ENCODE data around the gene RFK. TPM values are rescaled to one million over a fixed set of nuclear protein-coding genes. Genes with fewer than 3 reads are reported as not detected.

RFK gene
- total and polyA plus RNA-seq, 9 of the 15 experiments (the other 6 are each of a cell fraction or from before 2014, with no cell fraction given), result 3.8 to 51.1 (median 14.8) TPM

GRCh38 chr9:76405340-76405739, 11.1 kb upstream of the RFK start (continued):
- no peak for TF ChIP-seq ZFP30 (CRISPR knock-in tag; IDR thresholded peaks at IDR 0.05; ENCODE audit: borderline replicate concordance)
- TF ChIP-seq ZNF780A (CRISPR knock-in tag; IDR thresholded peaks at IDR 0.05), result no peak
- TF ChIP-seq ZNF696 (CRISPR knock-in tag; conservative IDR thresholded peaks at IDR 0.05), result no peak
- no peak for TF ChIP-seq TSC22D4 (tag; IDR thresholded peaks at IDR 0.05)
- TF ChIP-seq THRA (IDR thresholded peaks at IDR 0.05), result no peak
- TF ChIP-seq CGGBP1 (CRISPR knock-in tag; IDR thresholded peaks at IDR 0.05), result no peak
- TF ChIP-seq NBN (IDR thresholded peaks at IDR 0.05; ENCODE audit: low read depth), result no peak
- TF ChIP-seq CBX3 (IDR thresholded peaks at IDR 0.05; ENCODE audit: borderline replicate concordance in 1 of 2, low read length in 2 of 2), result no peak
- TF ChIP-seq ZNF134 (CRISPR knock-in tag; conservative IDR thresholded peaks at IDR 0.05), result no peak
- no peak for TF ChIP-seq HDAC2 (IDR thresholded peaks at IDR 0.05)
- TF ChIP-seq THRB (CRISPR knock-in tag; conservative IDR thresholded peaks at IDR 0.05), result no peak
- TF ChIP-seq CTCFL (IDR thresholded peaks at IDR 0.05; ENCODE audit: borderline replicate concordance, insufficient read depth, low read depth, low read length, poor library complexity, severe bottlenecking), result no peak
- TF ChIP-seq E4F1 (CRISPR knock-in tag; IDR thresholded peaks at IDR 0.05; ENCODE audit: borderline replicate concordance), result no peak
- no peak for TF ChIP-seq TEAD2 (tag; IDR thresholded peaks at IDR 0.05)
- TF ChIP-seq COPS2 (conservative IDR thresholded peaks at IDR 0.05), result no peak
